ENCODE results near the gene PARP9.
A peak's percentile ranks its signal among the peaks of the same experiment; 100 is the strongest.

Gene PARP9

DNA sequence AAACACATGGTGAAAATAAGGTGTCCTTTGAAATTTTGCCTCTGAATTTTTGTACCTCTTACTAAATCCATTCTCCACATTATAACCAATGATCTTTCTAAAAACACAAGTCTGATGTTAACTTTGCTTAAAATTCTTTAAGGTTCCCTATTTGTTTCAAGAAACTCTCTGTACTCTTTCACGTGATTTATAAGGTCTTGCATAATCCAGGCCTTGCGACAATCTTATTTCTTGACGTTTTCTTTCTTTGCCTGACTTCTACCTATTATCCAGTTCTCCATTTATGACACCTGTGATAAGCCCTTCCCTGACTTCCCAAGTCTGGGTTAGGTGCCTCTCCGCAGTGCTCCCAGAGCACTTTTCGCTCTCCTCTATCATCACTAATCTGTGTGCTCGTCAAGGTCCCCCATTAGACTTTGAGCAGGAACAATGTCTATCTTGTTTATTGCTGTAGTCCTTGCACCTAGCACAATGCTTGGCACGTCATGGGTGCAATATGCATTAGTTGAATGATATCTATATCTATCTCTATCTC is 25.1 kb downstream of the PARP9 start:
- no peak overlapping the region for H3K4me3 ChIP-seq (ENCODE audit: low read depth, low read length)
- TF ChIP-seq, protein P1, sequence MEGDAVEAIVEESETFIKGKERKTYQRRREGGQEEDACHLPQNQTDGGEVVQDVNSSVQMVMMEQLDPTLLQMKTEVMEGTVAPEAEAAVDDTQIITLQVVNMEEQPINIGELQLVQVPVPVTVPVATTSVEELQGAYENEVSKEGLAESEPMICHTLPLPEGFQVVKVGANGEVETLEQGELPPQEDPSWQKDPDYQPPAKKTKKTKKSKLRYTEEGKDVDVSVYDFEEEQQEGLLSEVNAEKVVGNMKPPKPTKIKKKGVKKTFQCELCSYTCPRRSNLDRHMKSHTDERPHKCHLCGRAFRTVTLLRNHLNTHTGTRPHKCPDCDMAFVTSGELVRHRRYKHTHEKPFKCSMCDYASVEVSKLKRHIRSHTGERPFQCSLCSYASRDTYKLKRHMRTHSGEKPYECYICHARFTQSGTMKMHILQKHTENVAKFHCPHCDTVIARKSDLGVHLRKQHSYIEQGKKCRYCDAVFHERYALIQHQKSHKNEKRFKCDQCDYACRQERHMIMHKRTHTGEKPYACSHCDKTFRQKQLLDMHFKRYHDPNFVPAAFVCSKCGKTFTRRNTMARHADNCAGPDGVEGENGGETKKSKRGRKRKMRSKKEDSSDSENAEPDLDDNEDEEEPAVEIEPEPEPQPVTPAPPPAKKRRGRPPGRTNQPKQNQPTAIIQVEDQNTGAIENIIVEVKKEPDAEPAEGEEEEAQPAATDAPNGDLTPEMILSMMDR (IDR thresholded peaks at IDR 0.05; ENCODE audit: low read depth, low read length): no peak
- TF ChIP-seq, protein P2, sequence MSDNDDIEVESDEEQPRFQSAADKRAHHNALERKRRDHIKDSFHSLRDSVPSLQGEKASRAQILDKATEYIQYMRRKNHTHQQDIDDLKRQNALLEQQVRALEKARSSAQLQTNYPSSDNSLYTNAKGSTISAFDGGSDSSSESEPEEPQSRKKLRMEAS (IDR thresholded peaks at IDR 0.05; ENCODE audit: low read depth, low read length): no peak
- TF ChIP-seq POLR2A (IDR thresholded peaks at IDR 0.05; ENCODE audit: extremely low read depth, insufficient read length) (no peak), MYC (IDR thresholded peaks at IDR 0.05; ENCODE audit: low read depth, low read length) (no peak)
- peak; percentile 30 for DNase-seq (ENCODE audit: low read depth)

DNA sequence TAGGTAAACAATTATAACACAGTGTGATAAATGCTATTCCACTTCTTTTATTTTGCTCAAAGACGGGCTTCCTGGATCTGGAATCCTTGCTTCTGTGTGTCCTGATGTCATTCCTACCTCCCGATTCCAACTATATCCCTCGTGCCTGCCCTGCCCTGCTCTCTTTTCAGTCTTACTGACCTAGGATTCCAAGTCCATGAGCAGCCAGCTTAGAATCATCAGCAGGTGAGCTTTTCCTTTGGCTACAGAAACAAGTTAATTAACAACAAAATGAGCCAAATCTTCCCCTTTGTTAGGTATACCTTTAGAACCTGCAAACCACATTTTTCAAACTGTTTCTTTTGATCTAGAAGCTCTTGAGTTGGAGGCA is 27.5 kb downstream of the PARP9 start:
- no peak for DNase-seq (ENCODE audit: low read depth)
- no peak overlapping the region for H3K4me3 ChIP-seq (ENCODE audit: low read depth, low read length)
- no peak for TF ChIP-seq POLR2A (IDR thresholded peaks at IDR 0.05; ENCODE audit: extremely low read depth, insufficient read length)

DNA sequence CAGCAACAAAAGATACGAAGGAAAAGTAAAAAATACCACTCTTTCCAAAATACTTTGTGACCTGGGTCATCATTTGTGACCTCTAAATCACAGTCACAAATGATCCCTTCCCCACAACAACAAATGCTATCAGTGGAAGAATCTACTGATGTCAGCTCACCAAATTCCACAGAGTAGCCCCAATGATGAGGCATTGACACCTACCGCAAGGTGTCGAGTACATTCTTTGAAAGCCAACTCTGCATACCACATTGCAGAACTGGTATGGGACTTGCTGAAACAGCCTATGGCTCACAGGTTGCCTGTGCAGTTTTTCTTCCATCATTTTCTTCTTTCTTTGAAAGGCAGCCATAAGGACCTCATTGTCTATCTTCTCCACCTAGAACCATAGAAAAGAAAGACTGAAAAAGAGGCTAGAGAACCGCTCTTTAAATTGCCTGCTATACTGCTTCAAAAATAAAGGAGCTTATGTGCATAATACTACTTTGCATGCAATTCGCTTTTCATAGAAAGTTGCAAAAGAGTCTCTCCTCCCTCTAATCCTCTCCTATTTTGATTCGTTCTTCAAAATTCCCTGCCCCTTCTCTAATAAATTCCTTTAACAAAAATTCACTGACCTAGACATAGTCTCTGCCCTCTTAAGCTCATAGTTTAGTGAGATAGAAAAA is 28.0 kb downstream of the PARP9 start:
- TF ChIP-seq MYC (IDR thresholded peaks at IDR 0.05; ENCODE audit: low read depth, low read length) (no peak), POLR2A (IDR thresholded peaks at IDR 0.05; ENCODE audit: extremely low read depth, insufficient read length) (no peak)
- TF ChIP-seq, protein P2 (IDR thresholded peaks at IDR 0.05; ENCODE audit: low read depth, low read length): no peak
- TF ChIP-seq, protein P1 (IDR thresholded peaks at IDR 0.05; ENCODE audit: low read depth, low read length): no peak
- DNase-seq (ENCODE audit: low read depth): no peak
- no peak overlapping the region for H3K4me3 ChIP-seq (ENCODE audit: low read depth, low read length)

DNA sequence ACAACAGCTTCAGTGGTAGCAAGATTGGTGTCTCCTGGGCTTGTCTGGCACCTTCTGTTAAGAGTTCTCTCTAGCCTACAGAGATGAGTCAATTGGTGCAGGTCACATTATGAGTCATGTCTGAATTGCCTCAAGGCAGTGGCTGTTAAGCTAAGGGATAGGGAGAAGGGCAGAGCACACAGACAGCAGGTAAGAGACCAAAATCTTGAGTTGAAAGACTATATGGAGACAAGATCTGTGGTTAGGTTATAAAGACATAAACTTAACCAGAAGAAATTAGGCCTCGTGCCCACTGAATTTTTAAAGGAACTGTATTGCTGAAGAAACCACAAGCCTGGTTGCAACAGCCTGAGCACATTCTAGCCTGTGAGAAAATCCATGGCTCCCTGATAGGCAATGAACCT is 30.2 kb downstream of the PARP9 start:
- DNase-seq (ENCODE audit: low read depth): peak; percentile 89
- no peak overlapping the region for H3K4me3 ChIP-seq (ENCODE audit: low read depth, low read length)
- TF ChIP-seq, protein P2 (IDR thresholded peaks at IDR 0.05; ENCODE audit: low read depth, low read length): no peak
- TF ChIP-seq MYC (IDR thresholded peaks at IDR 0.05; ENCODE audit: low read depth, low read length) (no peak; the same call in 1 of the 2 replicates), POLR2A (IDR thresholded peaks at IDR 0.05; ENCODE audit: extremely low read depth, insufficient read length) (no peak)
- TF ChIP-seq, protein P1 (IDR thresholded peaks at IDR 0.05; ENCODE audit: low read depth, low read length): no peak

DNA sequence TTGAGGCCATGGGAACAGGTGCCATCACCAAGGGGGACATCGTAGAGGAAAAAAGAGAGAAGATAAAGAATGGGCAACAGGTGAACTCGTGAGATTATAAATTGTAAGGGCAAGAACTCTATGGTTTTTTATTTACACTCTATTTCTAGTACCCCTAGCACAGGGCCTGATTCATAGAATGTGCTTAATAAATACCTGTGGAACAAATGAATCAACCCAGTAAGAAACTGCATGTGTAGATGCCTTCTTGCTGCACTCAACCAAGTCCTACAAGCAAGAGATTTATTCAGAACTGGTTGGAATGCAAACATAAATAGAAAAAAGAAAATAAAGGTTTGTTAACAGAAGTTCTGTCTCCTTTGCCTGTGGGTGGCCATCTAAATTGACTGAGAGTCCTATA is 30.6 kb downstream of the PARP9 start:
- H3K4me3 ChIP-seq (ENCODE audit: low read depth, low read length): no peak overlapping the region
- TF ChIP-seq POLR2A (IDR thresholded peaks at IDR 0.05; ENCODE audit: extremely low read depth, insufficient read length): no peak
- no peak for TF ChIP-seq MYC (IDR thresholded peaks at IDR 0.05; ENCODE audit: low read depth, low read length)
- TF ChIP-seq, protein P2 (IDR thresholded peaks at IDR 0.05; ENCODE audit: low read depth, low read length): no peak

DNA sequence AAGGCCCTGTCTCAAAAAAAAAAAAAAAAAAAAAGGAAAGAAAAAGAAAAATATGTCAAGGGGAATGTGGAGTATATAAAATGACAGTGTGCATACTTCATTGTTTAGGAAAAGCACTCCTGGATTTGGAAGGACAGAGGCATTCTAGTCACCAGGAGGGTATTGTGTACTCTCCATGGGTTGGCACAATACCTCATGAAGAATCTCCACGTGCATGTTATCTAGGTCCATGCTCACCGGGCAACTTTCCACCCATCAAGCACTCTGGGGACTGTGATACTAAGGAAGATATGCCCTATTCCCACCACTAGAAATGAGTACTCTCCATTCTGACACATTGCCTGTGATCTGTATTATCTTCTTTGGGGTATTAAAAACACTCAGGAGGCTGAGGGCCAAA is 33.9 kb downstream of the PARP9 start:
- H3K4me3 ChIP-seq (ENCODE audit: low read depth, low read length): no peak overlapping the region
- TF ChIP-seq POLR2A (IDR thresholded peaks at IDR 0.05; ENCODE audit: extremely low read depth, insufficient read length) (no peak), MYC (IDR thresholded peaks at IDR 0.05; ENCODE audit: low read depth, low read length) (no peak)
- TF ChIP-seq, protein P1 (IDR thresholded peaks at IDR 0.05; ENCODE audit: low read depth, low read length): no peak
- TF ChIP-seq, protein P2 (IDR thresholded peaks at IDR 0.05; ENCODE audit: low read depth, low read length): no peak
- no peak for DNase-seq (ENCODE audit: low read depth)

More for the DNA sequence above, 30.6 kb downstream of the PARP9 start:
- DNase-seq (ENCODE audit: low read depth): no peak
